Measurements from ENCODE around the gene ATP5PB.

DNA sequence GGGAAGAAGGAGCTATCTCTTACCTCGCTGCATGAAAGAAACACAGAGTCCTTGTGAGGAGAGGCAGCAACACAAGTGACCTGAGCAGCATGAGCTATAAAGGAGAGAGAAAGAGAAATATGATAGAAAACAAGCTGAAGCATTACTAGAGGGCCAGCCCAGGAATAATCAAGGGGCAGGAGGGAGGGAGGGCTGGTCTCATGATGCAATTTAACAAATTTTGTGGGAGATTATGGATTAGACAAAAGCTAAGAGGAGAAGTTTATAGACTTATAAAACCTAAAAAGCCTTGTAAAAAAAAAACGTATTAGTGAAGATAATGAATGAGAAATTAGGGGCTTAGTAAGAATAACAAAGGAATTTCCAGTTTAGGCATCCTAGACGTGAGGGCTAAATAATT is 5.2 kb upstream of the ATP5PB start:
- TF ChIP-seq MXI1 (conservative IDR thresholded peaks at IDR 0.05; ENCODE audit: poor library complexity, severe bottlenecking) (no peak), EP300 (conservative IDR thresholded peaks at IDR 0.05; ENCODE audit: poor library complexity, severe bottlenecking) (no peak), TAF1 (IDR thresholded peaks at IDR 0.05; ENCODE audit: low read depth) (no peak), EZH2 (IDR thresholded peaks at IDR 0.05; ENCODE audit: borderline replicate concordance, insufficient read depth, low read length, poor library complexity, severe bottlenecking) (no peak)
- TF ChIP-seq, protein P1, sequence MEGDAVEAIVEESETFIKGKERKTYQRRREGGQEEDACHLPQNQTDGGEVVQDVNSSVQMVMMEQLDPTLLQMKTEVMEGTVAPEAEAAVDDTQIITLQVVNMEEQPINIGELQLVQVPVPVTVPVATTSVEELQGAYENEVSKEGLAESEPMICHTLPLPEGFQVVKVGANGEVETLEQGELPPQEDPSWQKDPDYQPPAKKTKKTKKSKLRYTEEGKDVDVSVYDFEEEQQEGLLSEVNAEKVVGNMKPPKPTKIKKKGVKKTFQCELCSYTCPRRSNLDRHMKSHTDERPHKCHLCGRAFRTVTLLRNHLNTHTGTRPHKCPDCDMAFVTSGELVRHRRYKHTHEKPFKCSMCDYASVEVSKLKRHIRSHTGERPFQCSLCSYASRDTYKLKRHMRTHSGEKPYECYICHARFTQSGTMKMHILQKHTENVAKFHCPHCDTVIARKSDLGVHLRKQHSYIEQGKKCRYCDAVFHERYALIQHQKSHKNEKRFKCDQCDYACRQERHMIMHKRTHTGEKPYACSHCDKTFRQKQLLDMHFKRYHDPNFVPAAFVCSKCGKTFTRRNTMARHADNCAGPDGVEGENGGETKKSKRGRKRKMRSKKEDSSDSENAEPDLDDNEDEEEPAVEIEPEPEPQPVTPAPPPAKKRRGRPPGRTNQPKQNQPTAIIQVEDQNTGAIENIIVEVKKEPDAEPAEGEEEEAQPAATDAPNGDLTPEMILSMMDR (IDR thresholded peaks at IDR 0.05; ENCODE audit: poor library complexity, severe bottlenecking), result no peak
- TF ChIP-seq, protein P2, sequence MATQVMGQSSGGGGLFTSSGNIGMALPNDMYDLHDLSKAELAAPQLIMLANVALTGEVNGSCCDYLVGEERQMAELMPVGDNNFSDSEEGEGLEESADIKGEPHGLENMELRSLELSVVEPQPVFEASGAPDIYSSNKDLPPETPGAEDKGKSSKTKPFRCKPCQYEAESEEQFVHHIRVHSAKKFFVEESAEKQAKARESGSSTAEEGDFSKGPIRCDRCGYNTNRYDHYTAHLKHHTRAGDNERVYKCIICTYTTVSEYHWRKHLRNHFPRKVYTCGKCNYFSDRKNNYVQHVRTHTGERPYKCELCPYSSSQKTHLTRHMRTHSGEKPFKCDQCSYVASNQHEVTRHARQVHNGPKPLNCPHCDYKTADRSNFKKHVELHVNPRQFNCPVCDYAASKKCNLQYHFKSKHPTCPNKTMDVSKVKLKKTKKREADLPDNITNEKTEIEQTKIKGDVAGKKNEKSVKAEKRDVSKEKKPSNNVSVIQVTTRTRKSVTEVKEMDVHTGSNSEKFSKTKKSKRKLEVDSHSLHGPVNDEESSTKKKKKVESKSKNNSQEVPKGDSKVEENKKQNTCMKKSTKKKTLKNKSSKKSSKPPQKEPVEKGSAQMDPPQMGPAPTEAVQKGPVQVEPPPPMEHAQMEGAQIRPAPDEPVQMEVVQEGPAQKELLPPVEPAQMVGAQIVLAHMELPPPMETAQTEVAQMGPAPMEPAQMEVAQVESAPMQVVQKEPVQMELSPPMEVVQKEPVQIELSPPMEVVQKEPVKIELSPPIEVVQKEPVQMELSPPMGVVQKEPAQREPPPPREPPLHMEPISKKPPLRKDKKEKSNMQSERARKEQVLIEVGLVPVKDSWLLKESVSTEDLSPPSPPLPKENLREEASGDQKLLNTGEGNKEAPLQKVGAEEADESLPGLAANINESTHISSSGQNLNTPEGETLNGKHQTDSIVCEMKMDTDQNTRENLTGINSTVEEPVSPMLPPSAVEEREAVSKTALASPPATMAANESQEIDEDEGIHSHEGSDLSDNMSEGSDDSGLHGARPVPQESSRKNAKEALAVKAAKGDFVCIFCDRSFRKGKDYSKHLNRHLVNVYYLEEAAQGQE (IDR thresholded peaks at IDR 0.05; ENCODE audit: borderline replicate concordance), result no peak
